ENCODE measurements around the gene DGKZ.
"Not testable (repeated sequence)": the region's sequence is repeated elsewhere in the genome, so short reads cannot be mapped to it uniquely, and the experiment has no call there.

The DGKZ gene, protein sequence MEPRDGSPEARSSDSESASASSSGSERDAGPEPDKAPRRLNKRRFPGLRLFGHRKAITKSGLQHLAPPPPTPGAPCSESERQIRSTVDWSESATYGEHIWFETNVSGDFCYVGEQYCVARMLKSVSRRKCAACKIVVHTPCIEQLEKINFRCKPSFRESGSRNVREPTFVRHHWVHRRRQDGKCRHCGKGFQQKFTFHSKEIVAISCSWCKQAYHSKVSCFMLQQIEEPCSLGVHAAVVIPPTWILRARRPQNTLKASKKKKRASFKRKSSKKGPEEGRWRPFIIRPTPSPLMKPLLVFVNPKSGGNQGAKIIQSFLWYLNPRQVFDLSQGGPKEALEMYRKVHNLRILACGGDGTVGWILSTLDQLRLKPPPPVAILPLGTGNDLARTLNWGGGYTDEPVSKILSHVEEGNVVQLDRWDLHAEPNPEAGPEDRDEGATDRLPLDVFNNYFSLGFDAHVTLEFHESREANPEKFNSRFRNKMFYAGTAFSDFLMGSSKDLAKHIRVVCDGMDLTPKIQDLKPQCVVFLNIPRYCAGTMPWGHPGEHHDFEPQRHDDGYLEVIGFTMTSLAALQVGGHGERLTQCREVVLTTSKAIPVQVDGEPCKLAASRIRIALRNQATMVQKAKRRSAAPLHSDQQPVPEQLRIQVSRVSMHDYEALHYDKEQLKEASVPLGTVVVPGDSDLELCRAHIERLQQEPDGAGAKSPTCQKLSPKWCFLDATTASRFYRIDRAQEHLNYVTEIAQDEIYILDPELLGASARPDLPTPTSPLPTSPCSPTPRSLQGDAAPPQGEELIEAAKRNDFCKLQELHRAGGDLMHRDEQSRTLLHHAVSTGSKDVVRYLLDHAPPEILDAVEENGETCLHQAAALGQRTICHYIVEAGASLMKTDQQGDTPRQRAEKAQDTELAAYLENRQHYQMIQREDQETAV

DNA sequence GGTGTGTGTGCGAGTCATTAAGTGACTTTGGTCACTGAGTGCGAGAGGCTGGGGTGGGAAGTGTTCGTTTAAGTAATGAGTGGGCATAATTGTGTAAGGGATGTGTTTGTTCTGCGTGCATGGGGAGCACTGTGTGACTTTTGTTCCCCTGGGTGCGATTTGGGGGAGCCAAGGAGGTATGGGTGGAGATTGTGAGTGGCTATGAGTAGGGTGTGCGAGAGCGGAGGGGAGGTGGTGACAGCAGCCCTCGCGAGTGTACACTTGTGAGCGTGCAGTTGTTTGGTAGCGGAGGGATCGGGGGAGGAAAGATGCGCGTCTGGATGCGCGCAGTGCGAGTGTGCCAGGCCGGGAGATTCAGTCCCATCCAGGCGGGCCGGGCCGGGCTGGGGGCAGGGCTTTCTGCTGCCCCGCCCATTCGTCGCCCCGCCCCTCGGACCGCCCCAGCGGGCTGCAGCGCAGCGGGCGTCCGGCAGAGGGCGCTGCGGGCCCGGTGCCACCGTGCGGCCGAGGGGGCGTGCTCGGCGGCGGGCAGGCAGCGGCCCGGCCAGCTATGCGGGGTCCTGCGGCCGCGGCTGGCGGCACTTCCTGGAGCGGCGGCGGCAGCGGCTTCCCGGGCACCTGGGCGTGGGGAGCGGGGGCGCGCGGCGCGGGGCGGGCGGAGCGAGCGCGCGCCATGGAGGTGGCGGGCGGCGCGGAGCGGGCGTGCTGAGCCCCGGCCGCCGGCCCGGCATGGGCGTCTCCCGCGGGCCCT lies at the start of gene DGKZ:
TSS of gene DGKZ (plus strand) at position 578 of the 751 bp plus-strand sequence. CDS start 197 bp downstream, outside the sequence.
- DNase-seq = peak; percentile 86

DNA sequence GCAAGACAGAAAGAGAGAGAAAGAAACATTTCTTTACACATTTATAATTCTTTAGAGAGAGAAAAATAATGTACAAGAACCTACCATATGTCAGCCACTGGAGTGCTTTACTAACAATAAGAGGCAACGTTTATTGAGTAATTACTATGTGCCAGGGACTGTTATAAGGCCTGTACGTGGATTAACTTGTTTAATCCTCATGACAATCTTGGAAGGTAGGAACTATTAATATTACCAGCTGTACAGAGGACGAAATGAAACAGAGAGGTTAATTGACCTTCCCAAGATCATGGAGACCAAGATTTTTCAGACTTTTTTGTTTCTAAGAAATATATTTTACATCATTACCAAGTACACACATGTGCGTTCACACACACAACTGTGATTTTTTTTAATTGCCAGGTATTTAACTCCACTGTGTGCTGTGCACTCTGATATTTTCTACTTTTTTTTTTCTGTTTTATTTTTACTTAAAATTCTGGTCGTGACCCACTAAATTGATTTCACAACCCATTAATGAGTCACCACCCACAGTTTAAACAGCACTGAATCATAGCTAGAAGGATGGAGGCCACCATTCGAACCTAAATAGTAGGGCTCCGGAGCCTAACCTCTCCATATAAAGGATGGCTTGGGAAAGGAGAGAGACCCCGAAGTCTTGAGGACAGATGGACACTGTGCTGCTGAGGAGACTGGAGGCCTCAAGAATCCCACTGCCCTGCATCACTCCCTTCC lies 48.4 kb upstream of the DGKZ start:
- no peak for DNase-seq

DNA sequence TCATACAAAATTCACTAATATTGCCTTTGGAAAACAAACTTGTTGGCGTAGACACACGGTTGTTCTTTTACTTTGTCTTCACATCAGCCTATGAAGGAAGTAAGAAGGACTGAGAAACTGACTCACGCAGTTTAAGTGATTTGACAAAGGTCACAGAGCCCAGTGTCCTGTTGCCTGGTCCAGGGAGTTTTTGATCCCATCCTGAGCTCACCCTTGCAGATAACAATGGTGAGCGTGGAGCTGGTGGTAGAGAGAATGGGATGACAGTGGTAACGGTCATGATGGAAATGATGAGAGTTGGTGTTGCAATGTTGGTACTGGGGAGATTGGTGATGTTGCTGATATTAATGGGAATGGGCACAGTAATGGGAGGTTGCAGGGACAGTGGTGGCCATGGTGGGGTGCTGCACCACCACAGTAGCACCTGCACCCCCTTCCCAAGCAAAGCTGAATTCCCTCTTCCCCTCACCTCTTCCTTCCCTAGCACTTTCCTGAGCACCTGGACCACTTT lies 47.8 kb upstream of the DGKZ start:
- DNase-seq = no peak

DNA sequence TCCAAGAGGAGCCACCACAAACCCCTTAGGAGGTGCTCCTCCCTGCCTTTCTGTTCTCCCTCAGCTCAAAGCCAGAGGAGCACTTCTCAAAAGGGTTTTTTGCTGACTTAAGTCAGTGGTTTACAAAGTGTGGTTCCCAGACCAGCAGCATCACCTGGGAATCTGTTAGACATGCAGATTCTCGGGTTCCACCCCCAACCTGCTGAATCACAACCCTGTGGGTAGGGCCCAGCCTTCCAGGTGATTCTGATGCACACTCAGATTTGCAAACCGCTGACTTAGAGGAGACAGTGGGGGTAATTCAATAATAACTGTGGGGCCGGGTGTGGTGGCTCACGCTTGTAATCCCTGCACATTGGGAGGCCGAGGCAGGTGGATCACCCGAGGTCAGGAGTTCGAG lies 47.0 kb upstream of the DGKZ start:
- no peak for DNase-seq

DNA sequence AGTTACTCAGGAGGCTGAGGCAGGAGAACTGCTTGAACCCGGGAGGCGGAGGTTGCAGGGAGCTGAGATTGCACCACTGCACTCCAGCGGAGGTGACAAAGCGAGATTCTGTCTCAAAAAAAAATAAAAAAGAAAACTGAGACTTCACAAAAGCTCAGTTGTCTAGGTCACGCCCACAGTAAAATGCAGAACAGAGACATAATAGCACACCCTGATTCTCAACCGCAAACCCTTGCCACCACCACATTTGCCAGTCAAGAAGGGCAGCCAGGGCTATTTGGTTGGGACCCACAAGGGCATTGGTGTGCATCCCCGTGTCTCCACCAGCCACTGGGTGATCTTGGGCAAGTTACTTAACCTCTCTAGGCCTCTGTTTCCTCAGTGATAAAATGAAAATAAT lies 44.4 kb upstream of the DGKZ start:
- DNase-seq = no peak

DNA sequence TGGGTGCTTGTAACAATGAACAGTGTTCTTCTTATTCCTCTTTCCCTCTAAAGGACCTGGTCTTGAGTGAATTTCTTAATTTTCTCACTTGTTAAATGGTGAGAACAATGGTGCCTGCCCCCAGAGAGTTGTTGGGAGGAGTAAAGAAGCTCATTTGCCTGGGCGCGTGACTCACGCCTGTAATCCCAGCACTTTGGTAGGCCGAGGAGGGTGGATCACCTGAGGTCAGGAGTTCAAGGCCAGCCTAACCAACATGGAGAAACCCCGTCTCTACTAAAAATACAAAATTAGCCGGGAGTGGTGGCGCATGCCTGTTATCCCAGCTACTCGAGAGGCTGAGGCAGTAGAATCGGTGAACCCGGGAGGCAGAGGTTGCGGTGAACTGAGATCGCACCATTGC lies 43.2 kb upstream of the DGKZ start:
- not testable (repeated sequence) for DNase-seq

DNA sequence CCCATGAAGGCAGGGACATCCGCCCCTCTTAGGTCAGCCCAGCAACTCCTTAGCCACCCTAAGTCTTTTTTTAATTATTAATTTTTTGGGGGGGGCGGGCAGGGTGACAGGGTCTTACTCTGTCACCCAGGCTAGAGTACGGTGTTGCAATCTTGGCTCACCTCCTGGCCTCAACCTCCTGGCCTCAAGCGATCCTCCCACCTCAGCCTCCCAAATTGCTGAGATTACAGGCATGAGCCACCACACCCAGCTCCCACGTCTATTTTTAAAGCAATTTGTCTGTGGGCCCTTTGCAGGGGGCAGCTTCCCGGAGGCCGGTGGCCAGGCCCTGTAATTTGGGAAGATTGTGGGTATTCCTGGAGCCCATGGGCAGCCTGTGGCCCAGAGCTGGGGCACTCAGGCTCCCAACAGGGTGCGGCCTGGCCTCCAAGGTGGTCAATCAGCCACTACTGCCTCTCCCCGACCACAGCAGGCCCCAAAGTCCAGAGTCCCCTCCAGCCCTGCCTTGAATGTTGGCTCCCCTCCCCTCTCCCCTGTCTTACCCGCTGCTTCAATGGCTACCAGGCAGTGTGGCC lies 42.6 kb upstream of the DGKZ start:
- DNase-seq = no peak

DNA sequence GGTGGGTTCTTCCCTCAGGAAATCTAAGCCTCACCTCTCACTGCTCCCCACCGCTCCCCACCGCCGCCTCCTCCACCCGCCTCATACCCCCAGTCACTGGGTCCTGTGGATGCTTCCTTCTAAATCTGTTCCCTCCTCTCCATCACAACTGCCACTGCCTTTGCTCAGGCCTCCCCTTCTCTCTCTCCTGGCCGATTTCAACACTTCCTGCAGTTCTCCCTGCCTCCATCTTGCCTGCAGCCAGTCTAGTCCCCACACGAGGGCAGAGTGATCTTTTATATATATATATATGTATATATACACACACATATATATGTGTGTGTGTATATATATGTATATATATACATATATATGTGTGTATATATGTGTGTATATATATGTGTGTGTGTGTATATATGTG lies 42.0 kb upstream of the DGKZ start:
- peak; percentile 14 for DNase-seq

DNA sequence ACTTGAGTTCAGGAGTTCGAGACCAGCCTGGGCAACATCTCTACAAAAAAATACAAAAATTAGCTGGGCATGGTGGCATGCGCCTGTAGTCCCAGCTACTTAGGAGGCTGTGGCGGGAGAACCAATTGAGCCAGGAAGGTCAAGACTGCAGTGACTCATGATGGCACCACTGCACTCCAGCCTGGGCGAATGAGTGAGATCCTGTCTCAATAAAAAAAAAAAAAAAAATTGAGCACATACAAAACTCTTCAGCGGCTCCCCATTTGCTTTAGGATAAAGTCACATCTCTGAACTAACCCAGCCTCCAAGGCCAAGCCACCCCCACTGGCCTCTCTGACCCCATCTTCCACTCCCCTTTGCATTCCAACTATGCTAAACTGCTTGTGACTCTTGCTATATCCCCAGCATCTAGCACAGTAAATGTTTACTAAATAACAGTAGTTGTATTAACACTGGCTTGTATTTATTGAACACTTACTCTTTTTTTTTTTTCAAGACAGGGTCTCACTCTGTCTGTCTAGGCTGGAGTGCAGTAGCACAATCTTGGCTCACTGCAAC lies 40.9 kb upstream of the DGKZ start:
- DNase-seq = no peak

DNA sequence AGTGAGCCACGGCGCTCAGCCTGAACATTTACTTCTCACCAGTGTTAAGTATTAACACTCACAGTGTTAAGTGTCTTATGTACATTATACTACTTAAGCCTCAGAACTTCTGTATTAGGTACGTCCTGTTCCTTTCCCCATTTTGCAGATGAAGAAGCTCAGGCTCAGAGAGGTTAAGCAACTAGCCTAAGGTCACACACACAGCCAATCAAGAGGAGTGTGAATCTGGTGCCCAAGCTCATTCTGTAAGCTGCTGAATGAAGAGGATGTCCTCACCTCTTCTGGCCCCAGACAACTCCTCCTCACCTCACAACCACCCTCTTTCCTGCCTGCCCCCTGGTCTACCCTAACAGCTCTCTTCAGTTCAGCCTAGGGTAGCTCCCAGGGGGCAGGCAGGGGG lies 39.9 kb upstream of the DGKZ start:
- DNase-seq = no peak

DNA sequence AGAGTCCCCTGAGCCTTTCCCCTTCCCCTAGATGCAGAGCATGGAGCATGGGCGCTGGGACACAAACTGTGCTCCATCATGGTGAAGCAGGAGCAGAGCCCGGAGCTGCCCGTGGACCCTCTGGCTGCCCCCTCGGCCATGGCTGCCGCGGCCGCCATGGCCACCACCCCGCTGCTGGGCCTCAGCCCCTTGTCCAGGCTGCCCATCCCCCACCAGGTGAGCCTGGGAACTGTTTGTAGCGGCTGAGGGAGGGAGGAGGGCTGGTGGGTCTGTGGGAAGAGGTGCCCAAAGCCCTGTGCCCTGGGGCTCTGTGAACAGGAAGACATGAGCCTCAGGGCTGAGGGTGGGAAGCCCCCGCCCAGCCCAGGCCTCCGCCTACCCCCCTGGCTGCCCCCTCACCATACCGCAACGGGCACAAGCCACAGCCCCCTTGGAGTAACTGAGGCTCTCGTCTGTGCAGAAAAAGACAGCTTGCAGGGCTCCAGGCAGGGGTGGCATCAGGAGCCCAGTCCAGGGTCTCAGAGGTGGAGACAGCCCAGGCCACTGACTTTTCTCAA lies 39.4 kb upstream of the DGKZ start:
- no peak for DNase-seq

DNA sequence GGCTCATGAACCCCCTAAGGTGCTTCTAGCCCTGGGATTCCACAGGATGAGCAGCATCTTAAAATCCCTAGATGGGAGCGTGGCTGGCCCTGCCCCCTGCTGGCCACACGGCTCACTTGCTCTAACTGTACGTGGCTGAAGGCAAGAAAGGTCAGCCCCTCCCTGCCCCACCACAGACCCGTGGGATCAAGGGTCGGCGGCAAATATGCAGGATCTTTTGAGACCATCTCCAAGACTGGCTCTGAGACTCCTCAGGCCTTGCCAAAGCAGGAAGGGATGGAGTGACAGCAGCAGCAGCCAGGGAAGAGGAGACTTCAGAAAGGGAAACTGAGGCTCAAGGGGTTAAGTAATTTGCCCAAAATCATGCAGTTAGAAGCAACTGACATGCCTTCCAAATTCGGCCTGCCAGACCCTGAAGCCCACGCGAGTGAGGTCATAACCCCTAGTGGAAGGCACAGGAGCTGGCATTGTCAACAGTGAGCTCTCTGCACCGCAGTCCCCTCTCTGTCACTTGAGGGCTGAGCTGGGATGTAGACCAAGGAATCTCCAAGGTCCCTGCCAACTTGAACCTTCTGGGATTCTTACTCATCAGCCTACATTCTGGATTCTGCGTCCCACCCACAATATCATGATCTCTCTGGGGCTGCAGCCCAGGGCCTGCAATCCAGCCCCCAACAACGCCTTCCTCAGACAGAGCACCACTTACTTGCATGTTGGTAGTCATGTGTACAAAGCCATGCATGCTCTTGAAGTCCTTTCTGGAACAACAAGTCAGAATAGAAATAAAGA lies 38.4 kb upstream of the DGKZ start:
- DNase-seq = peak; percentile 51

DNA sequence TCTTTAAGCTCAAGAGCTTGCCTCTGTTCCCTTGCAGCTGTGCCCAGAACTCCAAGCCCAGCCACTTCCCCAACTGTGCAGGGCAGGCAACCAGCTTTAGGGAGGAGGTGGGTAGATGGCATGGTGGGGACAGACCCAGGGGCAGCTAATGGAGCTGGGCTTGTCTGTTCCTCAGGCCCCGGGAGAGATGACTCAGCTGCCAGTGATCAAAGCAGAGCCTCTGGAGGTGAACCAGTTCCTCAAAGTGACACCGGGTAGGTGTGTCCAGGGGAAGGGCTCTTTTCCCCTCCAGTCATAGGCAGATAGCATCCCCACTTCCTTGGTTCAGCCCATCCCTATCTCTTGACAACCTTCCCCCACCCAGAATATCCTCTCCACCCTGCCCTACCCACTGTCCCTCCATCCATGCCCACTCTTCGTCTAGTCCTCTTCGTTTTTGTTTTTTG lies 37.4 kb upstream of the DGKZ start:
- DNase-seq = no peak

DNA sequence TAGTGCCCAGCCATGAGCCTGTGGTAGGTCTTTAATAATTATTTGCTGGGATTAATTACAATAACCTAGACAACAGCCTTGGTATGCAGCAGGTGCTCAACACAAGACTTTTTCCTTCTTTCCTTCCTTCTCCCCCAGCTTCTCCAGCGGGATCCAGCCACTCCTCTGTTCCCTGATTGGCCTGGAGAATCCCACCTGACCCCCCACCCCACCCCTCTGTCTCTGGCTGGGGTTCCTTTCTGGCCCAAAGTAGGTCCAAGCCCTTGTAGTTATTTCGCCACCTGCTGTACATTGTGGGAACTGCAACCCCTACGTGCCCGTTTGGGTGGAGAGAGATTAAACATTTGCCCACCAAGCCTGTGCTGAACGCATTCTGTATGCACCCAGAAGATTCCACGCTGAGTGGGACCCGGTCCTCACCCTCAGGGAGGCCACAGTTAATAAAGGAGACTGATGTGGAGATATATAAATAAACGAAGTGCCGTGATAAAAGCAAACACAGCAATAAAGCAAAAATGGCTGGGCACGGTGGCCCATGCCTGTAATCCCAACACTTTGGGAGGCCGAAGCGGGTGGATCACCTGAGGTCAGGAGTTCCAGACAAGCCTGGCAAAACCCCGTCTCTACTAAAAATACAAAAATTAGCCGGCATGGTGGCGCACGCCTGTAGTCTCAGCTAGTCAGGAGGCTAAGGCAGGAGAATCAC lies 32.1 kb upstream of the DGKZ start:
- peak; percentile 77 for DNase-seq

DNA sequence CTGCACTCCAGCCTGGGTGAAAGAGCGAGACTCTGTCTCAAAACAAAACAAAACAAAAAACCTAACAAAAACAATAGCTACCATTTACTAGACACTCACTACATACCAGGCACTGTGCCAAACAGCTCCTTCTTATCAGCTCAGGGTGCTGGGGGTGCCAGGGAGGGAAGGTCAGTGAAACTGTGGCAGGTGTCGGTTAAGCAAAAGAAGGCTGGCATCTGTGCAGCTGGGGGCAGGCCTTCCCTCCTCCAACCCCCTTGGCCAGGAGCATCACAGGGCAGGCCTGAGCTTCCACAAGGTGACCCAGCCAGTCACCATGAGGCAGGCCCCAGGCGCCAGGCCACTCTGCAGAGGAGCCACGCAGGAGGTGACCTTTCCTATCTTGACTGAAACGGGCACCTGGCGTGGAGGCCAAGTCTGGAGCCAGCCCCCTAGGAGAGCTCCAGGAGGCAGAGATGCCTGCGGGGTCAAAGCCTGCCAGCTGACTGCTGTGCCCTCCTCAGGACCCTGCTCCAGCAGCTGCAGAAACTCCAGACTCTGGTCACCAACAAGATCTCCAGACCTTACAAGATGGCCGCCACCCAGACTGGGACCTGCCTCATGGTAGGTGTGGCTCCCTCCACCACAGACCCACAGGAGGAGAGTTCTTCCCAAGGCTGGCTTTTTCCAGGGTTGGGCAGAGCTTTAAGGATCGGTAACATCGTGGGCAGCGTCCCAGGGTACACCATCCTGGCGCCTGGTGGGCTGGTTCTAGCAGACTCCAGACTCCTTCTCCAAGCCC lies 31.3 kb upstream of the DGKZ start:
- no peak for DNase-seq

DNA sequence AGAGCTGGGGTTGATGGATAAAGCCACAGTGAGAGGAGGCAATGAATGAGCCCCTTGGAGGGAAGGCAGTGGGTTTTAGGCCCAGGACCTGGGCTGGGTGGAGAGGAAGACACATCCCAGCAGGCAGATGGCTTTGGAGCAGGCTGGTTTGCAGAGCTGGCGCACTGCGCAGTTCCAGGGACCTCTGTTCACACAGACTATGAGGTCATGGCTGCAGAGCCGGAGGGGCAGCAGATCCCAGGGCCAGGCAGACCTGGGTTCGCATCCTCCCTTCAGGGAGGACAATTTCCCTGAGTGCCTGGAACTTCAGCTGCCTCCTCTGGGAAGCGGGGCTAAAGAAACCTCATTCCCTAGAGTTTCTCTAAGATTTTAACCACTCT lies 28.2 kb upstream of the DGKZ start:
- no peak for DNase-seq

DNA sequence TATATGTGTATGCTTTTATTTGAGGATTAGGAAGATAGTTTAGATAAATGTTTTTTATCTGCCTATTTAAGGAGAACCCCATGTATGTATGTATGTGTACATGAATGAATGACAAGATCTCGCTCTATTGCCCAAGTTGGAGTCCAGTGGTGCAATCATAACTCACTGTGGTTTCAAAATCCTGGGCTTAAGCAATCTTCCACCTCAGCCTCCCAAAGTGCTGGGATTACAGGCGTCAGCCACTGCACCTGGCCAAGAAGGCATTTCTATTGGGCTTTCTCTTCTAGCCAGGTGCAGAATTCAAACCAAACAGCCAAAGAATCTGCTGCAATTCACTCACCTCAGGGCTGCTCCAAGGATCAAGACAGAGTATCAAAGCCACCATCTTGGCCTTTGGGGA lies 25.5 kb upstream of the DGKZ start:
- DNase-seq = no peak

DNA sequence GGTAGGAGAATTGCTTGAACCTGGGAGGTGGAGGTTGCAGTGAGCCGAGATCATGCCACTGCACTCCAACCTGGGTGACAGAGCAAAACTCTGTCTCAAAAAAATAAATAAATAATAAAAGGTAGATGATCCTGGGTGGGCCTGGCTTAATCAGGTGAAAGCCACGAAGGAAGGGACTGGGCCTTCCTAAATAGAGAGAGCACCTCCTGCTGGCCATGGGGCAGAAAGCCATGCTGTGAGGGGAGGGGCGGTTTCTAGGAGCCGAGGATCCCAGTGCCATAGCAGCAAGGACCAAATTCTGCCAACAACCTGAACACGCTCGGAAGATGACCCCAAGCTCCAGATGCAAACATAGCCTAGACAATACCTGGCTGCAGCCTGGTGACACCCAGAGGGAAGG lies 24.5 kb upstream of the DGKZ start:
- DNase-seq = no peak
